IMR-90 (cell line): Measurements from ENCODE around the gene NIPAL4. TPM values are rescaled to one million over a fixed set of nuclear protein-coding genes. Genes with fewer than 3 reads are reported as not detected.

ENCODE experiments used
- ATAC-seq: fragments of 200-7000 bp; cut with Tn5 transposase; 2 replicates; pipeline ENCODE4 v1.9.1; 2020; ENCODE audit warnings: low read depth, mild to moderate bottlenecking, moderate library complexity
- BruUV-seq: library from RNA; stranded (reverse); fragments of 400-500 nt; replicated peaks from 2 replicates; lab custom pipeline; 2021; lab: Mats Ljungman, UMichigan
- CTCF ChIA-PET: fragments of 300-600 bp; formaldehyde crosslinking; extraction: SDS; loops from one replicate; lab custom pipeline; 2021; ENCODE audit warnings: antibody characterized with exemption; lab: Yijun Ruan, JAX
- POLR2A ChIA-PET: fragments of 300-600 bp; sonication (Branson Sonifier 250); formaldehyde crosslinking; loops from one replicate; lab custom pipeline; 2022; ENCODE audit warnings: antibody characterized with exemption; ENCODE audit not compliant: unreplicated experiment; lab: Charles Lee
- DNase-seq: peaks from one replicate; pipeline ENCODE4 v3.0.0; 2013
- H2AFZ ChIP-seq: replicated peaks from 2 replicates; pipeline ENCODE3; 2013; ENCODE audit warnings: low read length, mild to moderate bottlenecking; ENCODE audit not compliant: poor library complexity
- H2AK5ac ChIP-seq: 2 replicates; pipeline ENCODE4 v1.6.1; 2013; ENCODE audit warnings: low read depth, low read length, inconsistent platforms
- H2AK9ac ChIP-seq: replicated peaks from 2 replicates; pipeline ENCODE3; 2013; ENCODE audit warnings: mild to moderate bottlenecking, low read depth, low read length, moderate library complexity; ENCODE audit not compliant: poor library complexity
- H2BK120ac ChIP-seq: 2 replicates; pipeline ENCODE4 v1.6.1; 2013; ENCODE audit warnings: low read depth, low read length, inconsistent platforms
- H2BK15ac ChIP-seq: 3 replicates; pipeline ENCODE4 v1.6.1; 2013; ENCODE audit warnings: low read depth, low read length, inconsistent platforms
- H2BK20ac ChIP-seq: 2 replicates; pipeline ENCODE4 v1.6.1; 2013; ENCODE audit warnings: low read depth, mild to moderate bottlenecking, inconsistent platforms, low read length, moderate library complexity
- H2BK5ac ChIP-seq: 2 replicates; pipeline ENCODE4 v1.6.1; 2013; ENCODE audit warnings: mild to moderate bottlenecking, low read depth, low read length, inconsistent platforms; ENCODE audit not compliant: poor library complexity, severe bottlenecking
- H3K14ac ChIP-seq: replicated peaks from 2 replicates; pipeline ENCODE4 v1.6.1; 2013; ENCODE audit warnings: low read depth, low read length, inconsistent platforms
- H3K18ac ChIP-seq: 2 replicates; pipeline ENCODE4 v1.6.1; 2013; ENCODE audit warnings: low read depth, low read length, control low read depth
- H3K23ac ChIP-seq: 2 replicates; pipeline ENCODE4 v1.6.1; 2013; ENCODE audit warnings: low read depth, low read length, inconsistent platforms
- H3K27ac ChIP-seq: 2 replicates; pipeline ENCODE4 v1.5.1; 2013; ENCODE audit warnings: mild to moderate bottlenecking, control low read depth, low read length; ENCODE audit not compliant: insufficient read depth
- H3K27me3 ChIP-seq: 2 replicates; pipeline ENCODE4 v1.6.1; 2013; ENCODE audit warnings: low read length; ENCODE audit not compliant: control insufficient read depth, insufficient read depth
- H3K36me3 ChIP-seq: 2 replicates; pipeline ENCODE4 v1.6.1; 2013; ENCODE audit warnings: low read length, mixed read lengths; ENCODE audit not compliant: control insufficient read depth, insufficient read depth
- H3K4ac ChIP-seq: 2 replicates; pipeline ENCODE4 v1.6.1; 2013; ENCODE audit warnings: low read depth, low read length, inconsistent platforms
- H3K4me1 ChIP-seq: 2 replicates; pipeline ENCODE4 v1.6.1; 2013; ENCODE audit warnings: low read length, mixed read lengths; ENCODE audit not compliant: control insufficient read depth, insufficient read depth
- H3K4me2 ChIP-seq: 2 replicates; pipeline ENCODE4 v1.6.1; 2013; ENCODE audit warnings: low read depth, mild to moderate bottlenecking, control low read depth, low read length, moderate library complexity
- H3K4me3 ChIP-seq: 2 replicates; pipeline ENCODE4 v1.5.1; 2013; ENCODE audit warnings: low read depth, mild to moderate bottlenecking, control low read depth, low read length, moderate library complexity; ENCODE audit not compliant: insufficient read depth
- H3K56ac ChIP-seq: 2 replicates; pipeline ENCODE4 v1.6.1; 2013; ENCODE audit warnings: low read length, inconsistent platforms; ENCODE audit not compliant: insufficient read depth; ENCODE audit errors: extremely low read depth
- H3K79me1 ChIP-seq, 2 experiments: 2 replicates each; pipeline ENCODE4 v1.6.1; 2013; ENCODE audit warnings: low read length in 2 of 2, inconsistent platforms in 1 of 2, low read depth in 1 of 2
- H3K9ac ChIP-seq: 2 replicates; pipeline ENCODE4 v1.6.1; 2013; ENCODE audit warnings: low read depth, low read length, control low read depth
- H3K9me1 ChIP-seq: 2 replicates; pipeline ENCODE4 v1.6.1; 2013; ENCODE audit warnings: low read length, inconsistent platforms; ENCODE audit not compliant: insufficient read depth
- H3K9me3 ChIP-seq: 2 replicates; pipeline ENCODE4 v1.6.1; 2013; ENCODE audit warnings: low read length; ENCODE audit not compliant: control insufficient read depth, insufficient read depth
- H4K20me1 ChIP-seq: 2 replicates; pipeline ENCODE4 v1.6.1; 2013; ENCODE audit warnings: low read length, inconsistent platforms; ENCODE audit not compliant: insufficient read depth
- H4K5ac ChIP-seq: 2 replicates; pipeline ENCODE4 v1.6.1; 2013; ENCODE audit warnings: mild to moderate bottlenecking, low read depth, low read length, control low read depth
- H4K8ac ChIP-seq, 2 experiments: 2 replicates each; pipeline ENCODE4 v1.6.1; 2013; ENCODE audit warnings: low read depth in 2 of 2, low read length in 2 of 2, control low read depth in 1 of 2, inconsistent platforms in 1 of 2
- H4K91ac ChIP-seq: 2 replicates; pipeline ENCODE4 v1.6.1; 2013; ENCODE audit warnings: low read depth, low read length, inconsistent platforms; ENCODE audit not compliant: insufficient read depth
- BHLHE40 ChIP-seq: fragments of 150-350 bp; IDR thresholded peaks from 2 replicates; pipeline ENCODE4 v1.6.1; 2016; ENCODE audit warnings: mild to moderate bottlenecking, low read depth, low read length
- CEBPB ChIP-seq: IDR thresholded peaks from 2 replicates; pipeline ENCODE4 v1.6.1; 2012; ENCODE audit warnings: low read depth, low read length, improper control_type of control experiment
- CTCF ChIP-seq: conservative IDR thresholded peaks from 2 replicates; pipeline ENCODE4 v1.5.1; 2012; ENCODE audit warnings: mild to moderate bottlenecking, low read depth, low read length, improper control_type of control experiment
- ELK1 ChIP-seq: fragments of 150-350 bp; IDR thresholded peaks from 2 replicates; pipeline ENCODE4 v1.6.1; 2016; ENCODE audit warnings: low read depth, mild to moderate bottlenecking, low read length, moderate library complexity, borderline replicate concordance
- FOS ChIP-seq: fragments of 150-350 bp; IDR thresholded peaks from 2 replicates; pipeline ENCODE4 v1.6.1; 2016; ENCODE audit warnings: low read depth, low read length
- MAZ ChIP-seq: IDR thresholded peaks from 2 replicates; pipeline ENCODE4 v1.6.1; 2012; ENCODE audit warnings: low read depth, mild to moderate bottlenecking, low read length, improper control_type of control experiment, moderate library complexity, borderline replicate concordance
- MXI1 ChIP-seq: IDR thresholded peaks from 2 replicates; pipeline ENCODE4 v1.6.1; 2012; ENCODE audit warnings: low read depth, mild to moderate bottlenecking, low read length, moderate library complexity, borderline replicate concordance
- NFE2L2 ChIP-seq: fragments of 150-350 bp; IDR thresholded peaks from 2 replicates; pipeline ENCODE4 v1.6.1; 2016; ENCODE audit warnings: low read depth, mild to moderate bottlenecking, low read length
- POLR2A ChIP-seq: IDR thresholded peaks from 2 replicates; pipeline ENCODE4 v1.6.1; 2012; ENCODE audit warnings: mild to moderate bottlenecking, low read depth, low read length
- RAD21 ChIP-seq: IDR thresholded peaks from 2 replicates; pipeline ENCODE4 v1.6.1; 2012; ENCODE audit warnings: low read length, improper control_type of control experiment
- RCOR1 ChIP-seq: IDR thresholded peaks from 2 replicates; pipeline ENCODE4 v1.6.1; 2012; ENCODE audit warnings: mild to moderate bottlenecking, low read length, improper control_type of control experiment; ENCODE audit not compliant: insufficient replicate concordance
- SMC3 ChIP-seq: fragments of 150-350 bp; IDR thresholded peaks from 2 replicates; pipeline ENCODE4 v1.6.1; 2016; ENCODE audit warnings: low read depth, mild to moderate bottlenecking, antibody characterized with exemption, low read length, moderate library complexity
- USF2 ChIP-seq: fragments of 150-350 bp; IDR thresholded peaks from 2 replicates; pipeline ENCODE4 v1.6.1; 2017; ENCODE audit warnings: mild to moderate bottlenecking, antibody characterized with exemption, low read length, low read depth
- WGBS, 2 experiments: methylation state at CpG; one replicate each; pipeline versions ENCODE4 v1.1.5 to v1.1.7; 2013; ENCODE audit warnings: missing lambda C conversion rate in 2 of 2; ENCODE audit not compliant: insufficient read length in 1 of 2; ENCODE audit errors: extremely low coverage in 2 of 2; 5-methylcytosine and 5-hydroxymethylcytosine counted together
- dilution Hi-C: fragments of 300-500 bp; cut with HindIII; formaldehyde crosslinking; loops from one replicate; pipeline ENCODE4 v1.14.3; 2018; ENCODE audit warnings: low sequenced_read_pairs; ENCODE audit not compliant: unreplicated experiment
- in situ Hi-C: fragments of 300-500 bp; cut with MboI; formaldehyde crosslinking; loops from 3 replicates; pipeline ENCODE4 v1.14.3; 2019; ENCODE audit warnings: low sequenced_read_pairs, inconsistent platforms, mixed read lengths
- intact Hi-C: fragments of 100-400 bp; cut with micrococcal nuclease; formaldehyde crosslinking; loops from 2 replicates; pipeline ENCODE4 v1.10.0; 2022
- polyA plus RNA-seq, 3 experiments: library from polyadenylated mRNA; depleted of rRNA; stranded (reverse); fragments of >200 nt; gene quantifications; 2 replicates each; pipeline ENCODE4 v1.2.3, GENCODE V29; 2012; ENCODE audit warnings: low replicate concordance in 1 of 3
- total RNA-seq: library from RNA; depleted of rRNA; stranded (reverse); fragments of >200 nt; gene quantifications from 2 replicates; pipeline ENCODE4 v1.2.3, GENCODE V29; 2012

Gene NIPAL4
- total and polyA plus RNA-seq, 2 of the 4 experiments (the other 2 are of a cell fraction) = 0.18 to 0.39 TPM

- peak overlapping the region; percentile 79 for H3K4ac ChIP-seq
- peaks cover 10% of the 10 kb centered on the region for H3K4me1 ChIP-seq
- in situ Hi-C loops (no loop called here), dilution Hi-C loops (no loop called here), intact Hi-C loops (loop anchor here (5.0 kb wide), 1 partner anchor 77 kb away; no protein-coding TSS in a partner anchor)
- H2BK20ac ChIP-seq = peak overlapping the region; percentile 90
- no peaks in the 10 kb centered on the region for H3K36me3 ChIP-seq
- H2BK120ac ChIP-seq = peak overlapping the region; percentile 87
- no peak overlapping the region for H3K4me3 ChIP-seq
- peak overlapping the region; percentile 65 for H2AK9ac ChIP-seq
- BruUV-seq = no TSS peak
- H2AK5ac ChIP-seq = peak overlapping the region; percentile 54
- H3K56ac ChIP-seq = peak overlapping the region; percentile 25
- peak overlapping the region; percentile 84 for H3K4me2 ChIP-seq
- H3K9ac ChIP-seq = no peak overlapping the region
- ATAC-seq (peak; percentile 36), DNase-seq (peak; percentile 57)
- H2AFZ ChIP-seq = peak overlapping the region; percentile 76
- H3K9me3 ChIP-seq = no peaks in the 10 kb centered on the region
- peak overlapping the region; percentile 49 for H4K5ac ChIP-seq
- no peaks in the 10 kb centered on the region for H3K79me1 ChIP-seq
- ChIA-PET POLR2A (no interaction called here), CTCF (interaction anchor here (0.6 kb wide), 1 partner anchor 136 kb away, joined by 3 read pairs; no protein-coding TSS in a partner anchor)
- H3K14ac ChIP-seq = peak overlapping the region; percentile 67
- H3K9me1 ChIP-seq = peaks cover 25% of the 10 kb centered on the region
- H3K23ac ChIP-seq = peak overlapping the region; percentile 70
- peaks cover 4% of the 10 kb centered on the region; the same call in 1 of the 2 replicates for H3K27me3 ChIP-seq
- no peaks in the 10 kb centered on the region for H4K20me1 ChIP-seq
- peak overlapping the region; percentile 19 to 71; a peak in 3 of 4 replicates for H4K8ac ChIP-seq
- peak overlapping the region; percentile 79 for H4K91ac ChIP-seq
- H2BK15ac ChIP-seq = peak overlapping the region; percentile 93
- H2BK5ac ChIP-seq = peak overlapping the region; percentile 37
- H3K18ac ChIP-seq = peak overlapping the region; percentile 65
- peak overlapping the region; percentile 26; the same call in 1 of the 2 replicates for H3K27ac ChIP-seq
- 58% methylated on average over 3 of the region's 9 CpGs; no CpG with 5 or more reads in 1 of the 2 experiments for WGBS, 2 experiments
- TF ChIP-seq BHLHE40 (no peak), RCOR1 (no peak), CTCF (no peak), NFE2L2 (no peak), MXI1 (no peak), POLR2A (no peak), USF2 (no peak), RAD21 (no peak), ELK1 (no peak), MAZ (no peak), FOS (no peak), CEBPB (no peak), SMC3 (no peak)
Observed at GRCh38 chr5:157463621-157464518, 3.9 kb downstream of the NIPAL4 start.
